GM12878 (cell line): ENCODE measurements around the gene PPP1R3G. TPM values are rescaled to one million over a fixed set of nuclear protein-coding genes. Genes with fewer than 3 reads are reported as not detected.

Experiments
- ATAC-seq: fragments of 200-7000 bp; cut with Tn5 transposase; 3 replicates; pipeline ENCODE4 v1.9.1; 2020; ENCODE audit warnings: mild to moderate bottlenecking, moderate library complexity
- BruUV-seq: library from RNA; stranded (reverse); fragments of 400-500 nt; replicated peaks from 2 replicates; lab custom pipeline; 2021; lab: Mats Ljungman, UMichigan
- CTCF ChIA-PET: fragments of 300-600 bp; sonication (Branson Sonifier 250); formaldehyde crosslinking; extraction: SDS; loops from one replicate; lab custom pipeline; 2021; ENCODE audit warnings: inconsistent platforms; lab: Yijun Ruan, JAX
- POLR2A ChIA-PET: fragments of 350-600 bp; formaldehyde crosslinking; extraction: SDS; loops from one replicate; lab custom pipeline; 2021; ENCODE audit warnings: inconsistent platforms; lab: Charles Lee
- RAD21 ChIA-PET: fragments of 300-600 bp; sonication (Branson Sonifier 250); formaldehyde crosslinking; loops from one replicate; lab custom pipeline; 2023; ENCODE audit warnings: antibody characterized with exemption; ENCODE audit not compliant: unreplicated experiment; lab: Charles Lee
- SMC1A ChIA-PET: fragments of 300-600 bp; sonication (Branson Sonifier 250); formaldehyde crosslinking; loops from one replicate; lab custom pipeline; 2023; ENCODE audit not compliant: unreplicated experiment, uncharacterized antibody; lab: Charles Lee
- DNase-seq: peaks from one replicate; pipeline ENCODE4 v3.0.0-alpha.2; 2011; ENCODE audit warnings: low read depth, low spot score
- FAIRE-seq: peaks from 3 replicates; lab custom pipeline; 2011; peaks lifted over from hg19 to GRCh38; lab: Jason Lieb, UNC
- H2AFZ ChIP-seq: 2 replicates; pipeline ENCODE4 v1.6.0; 2011; ENCODE audit warnings: low read depth, low read length, control low read depth; ENCODE audit not compliant: control insufficient read depth
- H3K27ac ChIP-seq: 2 replicates; pipeline ENCODE4 v1.5.1; 2011; ENCODE audit warnings: control low read depth; ENCODE audit not compliant: control insufficient read depth, insufficient read depth
- H3K27me3 ChIP-seq, 2 experiments: replicated peaks in 1 of 2; 2 replicates each; pipeline versions ENCODE4 v1.6.0 to v1.6.1; 2011; ENCODE audit warnings: low read length in 1 of 2; ENCODE audit not compliant: control insufficient read depth in 2 of 2, insufficient read depth in 2 of 2
- H3K36me3 ChIP-seq, 2 experiments: 2 replicates each; pipeline ENCODE4 v1.5.1; 2011; ENCODE audit warnings: low read length in 1 of 2; ENCODE audit not compliant: control insufficient read depth in 2 of 2, insufficient read depth in 2 of 2
- H3K4me1 ChIP-seq: 2 replicates; pipeline ENCODE4 v1.6.1; 2011; ENCODE audit warnings: mild to moderate bottlenecking, low read length, moderate library complexity, mixed read lengths; ENCODE audit not compliant: control insufficient read depth, insufficient read depth
- H3K4me2 ChIP-seq: 2 replicates; pipeline ENCODE4 v1.6.0; 2011; ENCODE audit warnings: control low read depth; ENCODE audit not compliant: control insufficient read depth, insufficient read depth
- H3K4me3 ChIP-seq: fragments of 200-600 bp; sonication (generic); 2 replicates; pipeline ENCODE4 v1.5.1; 2016
- H3K79me2 ChIP-seq: 2 replicates; pipeline ENCODE4 v1.6.0; 2011; ENCODE audit warnings: low read length; ENCODE audit not compliant: control insufficient read depth, insufficient read depth
- H3K9ac ChIP-seq: 2 replicates; pipeline ENCODE4 v1.8.0; 2011; ENCODE audit warnings: low read length, control low read depth, mixed read lengths; ENCODE audit not compliant: control insufficient read depth, insufficient read depth
- H3K9me3 ChIP-seq: replicated peaks from 3 replicates; pipeline ENCODE4 v1.5.1; 2011; ENCODE audit warnings: mild to moderate bottlenecking, low read length; ENCODE audit not compliant: control insufficient read depth, insufficient read depth
- H4K20me1 ChIP-seq: 2 replicates; pipeline ENCODE4 v1.6.0; 2011; ENCODE audit not compliant: control insufficient read depth, insufficient read depth
- CEBPZ ChIP-seq: fragments of 150-350 bp; IDR thresholded peaks from 2 replicates; pipeline ENCODE4 v1.6.1; 2016; ENCODE audit warnings: low read depth, low read length
- CTCF ChIP-seq, 3 experiments: IDR thresholded peaks in 2 of 3; conservative IDR thresholded peaks in 1 of 3; 2 replicates each; pipeline ENCODE4 v1.5.1; 2011; ENCODE audit warnings: low read depth in 3 of 3, low read length in 3 of 3, mild to moderate bottlenecking in 3 of 3, control low read depth in 2 of 3, moderate library complexity in 2 of 3, inconsistent platforms in 1 of 3, mixed read lengths in 1 of 3; ENCODE audit not compliant: control insufficient read depth in 2 of 3, insufficient read depth in 1 of 3; ENCODE audit errors: extremely low read depth in 1 of 3
- ETV6 ChIP-seq, 2 experiments: fragments of 450-650 bp in 1 of 2; IDR thresholded peaks in 1 of 2; conservative IDR thresholded peaks in 1 of 2; 2 replicates each; pipeline ENCODE4 v1.6.1; 2014; ENCODE audit warnings: antibody characterized with exemption in 1 of 2, borderline replicate concordance in 1 of 2, low read depth in 1 of 2, mild to moderate bottlenecking in 1 of 2, moderate library complexity in 1 of 2
- EZH2 ChIP-seq: IDR thresholded peaks from 2 replicates; pipeline ENCODE4 v1.6.1; 2012; ENCODE audit warnings: low read depth, mild to moderate bottlenecking, control low read depth, inconsistent platforms, low read length, borderline replicate concordance; ENCODE audit not compliant: control insufficient read depth
- IKZF1 ChIP-seq: fragments of 450-650 bp; conservative IDR thresholded peaks from 2 replicates; pipeline ENCODE4 v1.6.1; 2017; ENCODE audit warnings: antibody characterized with exemption, mild to moderate bottlenecking
- KLF5 ChIP-seq: fragments of 450-650 bp; IDR thresholded peaks from 2 replicates; pipeline ENCODE4 v1.6.1; 2014; ENCODE audit warnings: mild to moderate bottlenecking; ENCODE audit not compliant: partially characterized antibody
- MYB ChIP-seq: fragments of 150-350 bp; IDR thresholded peaks from 2 replicates; pipeline ENCODE4 v1.6.1; 2014; ENCODE audit warnings: mild to moderate bottlenecking, low read depth, low read length, borderline replicate concordance
- NR2C1 ChIP-seq: fragments of 450-650 bp; IDR thresholded peaks from 2 replicates; pipeline ENCODE4 v1.6.1; 2017; ENCODE audit warnings: antibody characterized with exemption, mild to moderate bottlenecking, moderate library complexity
- RELB ChIP-seq: fragments of 450-650 bp; IDR thresholded peaks from 2 replicates; pipeline ENCODE4 v1.6.1; 2017; ENCODE audit warnings: low read depth, mild to moderate bottlenecking, moderate library complexity
- TBL1XR1 ChIP-seq: IDR thresholded peaks from 2 replicates; pipeline ENCODE4 v1.6.1; 2012; ENCODE audit warnings: low read depth, low read length, improper control_type of control experiment
- ZBTB33 ChIP-seq: fragments of 450-650 bp; IDR thresholded peaks from 2 replicates; pipeline ENCODE4 v1.6.1; 2017; ENCODE audit warnings: mild to moderate bottlenecking
- ZNF217 ChIP-seq: fragments of 450-650 bp; IDR thresholded peaks from 2 replicates; pipeline ENCODE4 v1.6.1; 2017; ENCODE audit warnings: antibody characterized with exemption, mild to moderate bottlenecking
- ZNF622 ChIP-seq: fragments of 450-650 bp; IDR thresholded peaks from 2 replicates; pipeline ENCODE4 v1.6.1; 2017; ENCODE audit warnings: mild to moderate bottlenecking, inconsistent platforms
- WGBS: methylation state at CpG from one replicate; pipeline ENCODE4 v1.1.6; 2016; ENCODE audit warnings: low lambda C conversion rate; ENCODE audit not compliant: insufficient replicate concordance, insufficient coverage; ENCODE audit errors: missing lambda C conversion rate; 5-methylcytosine and 5-hydroxymethylcytosine counted together
- in situ Hi-C: fragments of 300-500 bp; cut with MboI; formaldehyde crosslinking; loops from 9 replicates; pipeline ENCODE4 v1.14.3; 2018; ENCODE audit warnings: mixed read lengths
- intact Hi-C: fragments of 100-400 bp; cut with micrococcal nuclease; formaldehyde crosslinking; loops from one replicate; pipeline ENCODE4 v1.14.2; 2022; ENCODE audit not compliant: unreplicated experiment
- polyA plus RNA-seq, 11 experiments: library from polyadenylated mRNA; depleted of rRNA in 4 of 11; unstranded in 6 of 11; stranded (reverse) in 5 of 11; fragments of >200 nt; fragmentation: Nextera tagmentation in 4 of 11; fragmentation: Illumina TruSeq in 1 of 11; extraction: Ambion mirVana in 4 of 11; extraction: Trizol in 1 of 11; gene quantifications; 1 replicate in 1 of 11; 2 replicates in 10 of 11; pipeline versions ENCODE4 v1.2.1 to v1.2.3, GENCODE V29; 2011 to 2016; ENCODE audit warnings: inconsistent platforms in 2 of 11, missing spikeins in 2 of 11, low read depth in 1 of 11
- total RNA-seq, 4 experiments: library from RNA; depleted of rRNA in 3 of 4; stranded (reverse); fragments of >200 nt in 3 of 4; fragmentation: Illumina TruSeq in 1 of 4; extraction: Trizol in 1 of 4; gene quantifications; 2 replicates each; pipeline versions ENCODE4 v1.2.1 to v1.2.3, GENCODE V29; 2013 to 2021

The PPP1R3G gene
- total and polyA plus RNA-seq, 10 of the 15 experiments (the other 5 are each of a cell fraction or from before 2014, with no cell fraction given), result 0.01 to 0.10 (median 0.04) TPM; not detected in 4

GRCh38 chr6:5066456-5067093 is 18.6 kb upstream of the PPP1R3G start (continued):
- TF ChIP-seq ETV6 (conservative IDR thresholded peaks at IDR 0.05 in 1 of 2, IDR thresholded peaks at IDR 0.05 in 1 of 2; ENCODE audit: borderline replicate concordance in 1 of 2, low read depth in 1 of 2) (no peak), EZH2 (no peak), IKZF1 (no peak), TBL1XR1 (no peak), CTCF (IDR thresholded peaks at IDR 0.05 in 2 of 3, conservative IDR thresholded peaks at IDR 0.05 in 1 of 3; ENCODE audit: control insufficient read depth in 2 of 3, extremely low read depth in 1 of 3, insufficient read depth in 1 of 3, low read depth in 3 of 3, low read length in 3 of 3) (no peak), MYB (no peak)

GRCh38 chr6:5067305-5067704 is 17.8 kb upstream of the PPP1R3G start:
- Histone ChIP-seq H2AFZ (no peak overlapping the region), H3K36me3 (no peaks in the 10 kb centered on the region), H3K4me3 (no peak overlapping the region), H3K4me2 (no peak overlapping the region), H3K27ac (no peak overlapping the region), H4K20me1 (no peaks in the 10 kb centered on the region), H3K79me2 (no peaks in the 10 kb centered on the region), H3K4me1 (peaks cover 5% of the 10 kb centered on the region), H3K9me3 (no peaks in the 10 kb centered on the region; the same call in 1 of the 3 replicates), H3K9ac (no peak overlapping the region), H3K27me3 (no peaks in the 10 kb centered on the region)
- SMC1A ChIA-PET, result no interaction called here
- 68% methylated on average over 3 of the region's 3 CpGs for WGBS
- ATAC-seq (no peak), FAIRE-seq (no peak), DNase-seq (no peak)
- RAD21 ChIA-PET, result no interaction called here
- in situ Hi-C loops, result no loop called here
- no TSS peak for BruUV-seq
- POLR2A ChIA-PET, result no interaction called here
- CTCF ChIA-PET, result interaction anchor here (0.6 kb wide), 1 partner anchor 10 kb away, joined by 3 read pairs; no protein-coding TSS in a partner anchor
- intact Hi-C loops, result no loop called here
- TF ChIP-seq ZBTB33 (no peak), ZNF217 (no peak), CEBPZ (no peak), ZNF622 (no peak), KLF5 (no peak), NR2C1 (no peak), RELB (no peak)
